Activated CD4-positive, alpha-beta T cell treated with anti-CD3 and anti-CD28 coated beads for 48 hours (primary cell): ENCODE results near the gene LRMDA.

ENCODE experiments used
- DNase-seq: peaks from one replicate; pipeline ENCODE4 v3.0.0-alpha.2; 2020

LRMDA gene

DNA sequence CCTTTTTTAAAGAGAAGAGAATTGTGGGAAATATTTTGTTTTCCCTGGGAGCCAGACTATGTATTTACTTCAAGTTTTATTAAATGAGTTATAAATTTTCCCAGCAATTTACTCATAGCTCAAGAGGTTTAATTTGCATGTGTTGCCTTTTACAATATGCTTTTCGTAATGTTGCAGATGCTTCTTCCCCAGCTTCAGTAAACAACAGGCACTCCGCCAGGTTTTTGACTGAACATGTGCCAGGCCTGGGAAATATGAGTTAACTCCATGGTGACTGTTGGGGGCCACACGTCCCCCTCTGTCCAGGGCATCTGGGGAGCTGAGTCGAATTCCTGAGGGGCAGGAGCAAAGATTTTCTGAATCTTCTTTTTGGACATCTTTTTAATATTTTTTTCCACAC, 545.7 kb downstream of the LRMDA start:
- DNase-seq: no peak

- DNase-seq: no peak
Observed at GRCh38 chr10:75978213-75978612, 546.8 kb downstream of the LRMDA start.

GRCh38 chr10:75980419-75981002, 549.1 kb downstream of the LRMDA start:
- no peak for DNase-seq

DNA sequence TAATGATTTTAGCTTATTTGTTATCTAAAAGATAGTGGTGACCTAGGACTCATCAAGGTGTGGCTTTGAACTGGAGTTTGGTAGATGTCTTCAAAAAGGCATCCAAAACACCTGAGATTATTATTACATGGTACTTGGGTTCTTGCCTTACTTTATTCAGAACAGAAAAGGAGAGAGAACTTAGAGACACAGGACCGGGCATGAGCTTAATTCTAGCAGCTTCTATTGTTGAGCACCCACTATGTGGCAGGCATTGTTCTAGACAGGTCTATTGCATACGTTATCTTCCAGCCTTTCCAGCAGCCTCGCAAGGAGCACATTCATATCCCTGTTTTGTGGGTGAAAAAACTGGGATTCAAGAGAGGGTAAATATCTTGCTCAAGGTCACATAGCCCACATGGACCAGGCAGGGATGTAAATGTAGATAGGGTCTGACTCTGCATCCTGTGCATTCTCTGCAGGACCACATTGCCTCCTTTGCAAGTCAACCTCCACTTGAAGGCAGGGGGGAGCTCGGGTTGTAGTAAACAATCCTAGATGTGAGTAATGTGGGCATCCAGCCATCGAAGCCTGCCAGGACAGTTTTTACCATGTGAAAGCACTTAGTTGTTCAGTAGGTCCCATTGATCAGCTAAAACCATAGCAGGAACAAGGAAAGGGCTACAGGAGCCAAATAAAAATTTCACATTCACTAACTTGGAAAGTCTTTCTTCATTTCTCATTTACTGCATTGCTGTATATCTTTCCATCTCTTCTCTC, 551.4 kb downstream of the LRMDA start:
- DNase-seq: no peak

- no peak for DNase-seq
Observed at GRCh38 chr10:75984067-75984466, 552.6 kb downstream of the LRMDA start.

GRCh38 chr10:75987616-75988015, 556.2 kb downstream of the LRMDA start:
- no peak for DNase-seq

- DNase-seq: no peak
Observed at GRCh38 chr10:75994357-75995040, 563.1 kb downstream of the LRMDA start.

DNA sequence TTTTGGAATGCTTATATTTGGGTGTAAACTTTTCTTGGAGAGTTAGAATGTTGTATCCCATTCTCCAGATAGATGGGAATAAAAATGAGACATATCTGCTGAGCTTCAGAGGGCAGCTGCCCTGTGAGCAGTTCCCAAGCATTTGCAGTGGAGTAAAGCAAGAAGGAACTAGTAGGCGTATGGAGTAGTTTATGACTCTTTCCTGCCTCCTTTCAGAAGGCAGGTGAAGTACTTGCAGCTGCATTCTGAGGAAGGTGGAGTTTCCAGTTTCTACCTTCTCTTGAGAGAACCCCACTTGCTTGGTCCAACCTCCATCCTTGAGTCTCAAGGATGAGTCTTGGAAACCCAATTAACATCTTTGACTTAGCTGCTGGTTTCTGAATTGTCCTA, 563.6 kb downstream of the LRMDA start:
- DNase-seq: no peak

DNA sequence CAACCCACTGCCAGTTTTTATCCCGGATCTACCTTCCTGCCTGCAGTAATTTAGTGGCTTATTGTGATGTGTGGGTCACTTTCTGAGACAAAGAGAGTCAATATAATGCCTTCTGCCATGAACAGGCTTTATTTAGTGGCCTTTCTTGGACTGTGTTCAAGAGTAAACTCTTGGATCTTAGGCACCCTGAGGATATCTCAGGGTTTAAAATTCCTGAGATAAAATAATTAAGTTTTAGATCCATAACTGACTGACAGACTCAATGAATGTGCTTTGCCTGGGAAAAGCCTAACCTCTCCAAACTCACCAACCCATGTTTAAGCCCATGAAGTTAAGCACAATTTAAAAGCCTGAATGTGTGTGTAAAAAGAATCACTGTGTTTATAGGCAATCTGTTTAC, 564.3 kb downstream of the LRMDA start:
- no peak for DNase-seq

DNA sequence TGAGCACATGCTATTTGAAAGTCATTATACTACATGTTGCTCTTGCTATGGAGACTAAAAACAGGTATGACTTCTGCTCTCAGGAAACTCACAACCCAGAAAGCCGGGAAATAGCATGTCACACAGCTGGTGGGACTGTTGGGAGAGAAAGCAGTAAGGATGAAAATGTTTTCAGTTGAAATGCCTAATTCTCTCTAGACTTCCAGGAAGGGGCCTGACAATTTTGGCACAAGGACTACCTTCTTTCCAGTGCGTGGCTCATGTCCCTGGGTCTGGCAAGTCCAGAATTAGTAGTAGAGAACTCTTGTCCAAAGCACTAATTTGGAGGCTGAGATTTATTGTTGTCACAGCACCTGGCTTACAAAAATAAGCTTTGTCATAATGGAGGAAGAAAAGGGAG, 567.6 kb downstream of the LRMDA start:
- no peak for DNase-seq

- DNase-seq: no peak
Observed at GRCh38 chr10:75999515-76000209, 568.2 kb downstream of the LRMDA start.

DNA sequence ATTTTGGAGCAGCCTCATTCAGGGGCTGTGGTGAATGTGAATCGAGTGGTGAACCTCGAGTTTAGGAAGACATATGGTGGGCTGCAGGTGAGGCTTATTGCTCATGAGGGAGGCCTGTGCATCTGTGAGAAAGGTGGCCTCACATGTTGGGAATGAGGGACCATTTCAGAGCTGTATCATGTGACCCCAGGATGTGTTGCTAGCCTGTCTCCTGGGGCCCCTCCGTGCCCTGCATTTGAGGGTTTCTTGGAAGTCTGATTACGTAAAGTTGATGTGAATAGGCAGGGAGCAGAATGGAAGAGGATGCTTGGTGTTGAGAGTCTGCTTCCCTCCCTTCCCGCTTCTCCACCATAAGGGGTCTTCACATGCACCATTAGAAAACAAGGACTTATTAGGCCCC, 569.1 kb downstream of the LRMDA start:
- DNase-seq: no peak

GRCh38 chr10:76001019-76001418, 569.6 kb downstream of the LRMDA start:
- DNase-seq: no peak

DNA sequence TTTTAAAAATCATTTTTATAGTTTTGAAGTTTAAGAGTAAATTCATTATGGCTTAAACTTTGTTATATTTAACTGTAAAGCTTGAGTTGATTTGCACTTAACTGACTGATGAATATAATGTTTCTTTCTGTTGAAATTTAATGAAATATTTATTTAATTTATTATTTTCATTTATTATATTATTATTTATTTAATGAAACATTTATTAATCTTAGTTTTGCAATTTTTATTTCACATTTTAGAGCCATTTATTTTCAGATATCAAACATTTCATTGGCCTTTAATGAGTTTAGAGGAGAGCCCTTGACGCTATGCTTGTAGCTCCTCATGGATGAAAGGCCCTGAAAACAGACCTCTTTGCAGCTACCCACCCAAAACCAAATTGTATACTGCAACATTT, 570.0 kb downstream of the LRMDA start:
- no peak for DNase-seq

DNA sequence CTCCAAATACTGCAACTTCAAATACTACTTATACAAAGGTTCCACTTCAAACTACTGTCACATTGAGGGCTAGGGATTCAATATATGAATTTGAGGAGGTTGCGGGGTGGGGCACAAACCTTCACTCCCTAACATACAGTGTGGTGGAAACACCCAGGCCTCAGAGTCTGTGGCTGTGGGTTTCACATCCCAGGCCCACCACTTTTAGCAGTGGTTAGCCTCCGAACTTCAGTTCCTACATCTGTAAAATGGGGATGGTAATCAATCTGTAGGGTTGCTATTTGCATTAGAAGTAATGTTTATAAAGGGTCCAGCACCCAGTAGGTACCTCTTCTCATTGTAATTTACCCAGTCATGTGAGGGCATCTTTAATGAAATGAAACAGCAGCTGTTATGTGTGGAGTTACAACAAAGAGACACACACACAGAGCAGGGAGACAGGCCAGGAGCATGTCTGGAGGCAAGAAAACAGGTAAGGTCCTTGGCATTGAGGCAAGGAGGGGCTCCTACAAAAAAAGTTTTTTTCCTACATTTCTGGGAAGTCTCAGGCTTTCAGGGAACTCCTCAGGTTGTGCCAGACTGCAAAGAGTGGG, 570.9 kb downstream of the LRMDA start:
- DNase-seq: no peak

GRCh38 chr10:76007667-76008181, 576.3 kb downstream of the LRMDA start:
- no peak for DNase-seq

GRCh38 chr10:76009531-76009930, 578.1 kb downstream of the LRMDA start:
- no peak for DNase-seq

GRCh38 chr10:76010703-76011102, 579.3 kb downstream of the LRMDA start:
- no peak for DNase-seq

- no peak for DNase-seq
Observed at GRCh38 chr10:76012716-76013327, 581.4 kb downstream of the LRMDA start.

DNA sequence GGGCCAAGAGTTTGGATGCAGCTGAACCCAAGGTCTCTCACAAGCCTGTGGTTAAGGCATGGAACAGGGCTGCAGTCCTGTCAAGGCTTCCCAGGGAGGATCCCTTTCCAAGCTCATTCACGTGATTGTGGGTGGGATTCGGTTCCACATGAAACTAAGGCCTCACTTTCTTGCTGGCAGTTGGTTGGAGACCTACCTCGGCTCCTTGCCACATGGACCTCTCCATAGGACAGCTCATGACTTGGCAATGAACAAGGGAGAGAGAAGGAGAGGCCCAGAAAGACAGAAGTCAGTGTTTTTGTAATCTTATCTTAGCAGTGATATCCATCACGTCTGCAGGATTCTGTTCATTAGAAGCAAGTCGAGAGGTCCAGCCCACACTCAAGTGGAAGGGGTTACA, 583.8 kb downstream of the LRMDA start:
- DNase-seq: no peak

DNA sequence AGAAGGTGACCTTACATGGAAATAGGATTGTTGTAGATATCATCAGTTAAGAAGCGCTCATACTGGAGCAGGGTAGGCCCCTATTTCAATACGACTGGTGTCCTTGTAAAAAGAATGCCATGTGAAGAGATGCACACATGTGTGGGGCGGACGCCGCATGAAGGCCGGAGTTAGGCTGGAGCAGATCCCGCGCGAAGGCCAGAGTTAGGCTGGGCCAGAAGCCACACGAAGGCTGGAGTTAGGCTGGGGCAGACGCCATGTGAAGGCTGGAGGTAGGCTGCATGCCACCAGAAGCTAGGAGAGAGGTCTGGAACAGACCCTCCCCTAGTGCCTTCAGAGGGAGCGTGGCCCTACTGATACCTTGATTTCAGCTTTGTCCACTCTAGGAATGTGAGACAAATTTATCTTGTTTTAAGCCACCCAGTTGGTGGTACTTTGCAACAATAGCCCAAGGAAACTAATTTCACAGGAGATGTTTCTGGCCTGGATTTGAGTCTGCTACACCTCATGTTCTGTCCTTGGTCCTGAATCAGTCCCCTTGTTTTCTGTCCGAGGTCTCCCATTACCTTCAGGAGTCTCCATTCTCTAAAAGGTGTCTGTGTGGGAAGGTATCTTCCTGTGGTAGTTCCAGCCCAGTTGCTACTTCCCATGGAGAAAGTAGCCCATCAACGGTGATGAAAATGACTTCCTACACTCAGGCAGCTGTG, 585.8 kb downstream of the LRMDA start:
- no peak for DNase-seq
